Measurements from ENCODE around the gene CIRBP. TPM values are rescaled to one million over a fixed set of nuclear protein-coding genes. Genes with fewer than 3 reads are reported as not detected.

CIRBP gene
- total and polyA plus RNA-seq, 9 of the 15 experiments (the other 6 are each of a cell fraction or from before 2014, with no cell fraction given): 20.5 to 327 (median 176) TPM

DNA sequence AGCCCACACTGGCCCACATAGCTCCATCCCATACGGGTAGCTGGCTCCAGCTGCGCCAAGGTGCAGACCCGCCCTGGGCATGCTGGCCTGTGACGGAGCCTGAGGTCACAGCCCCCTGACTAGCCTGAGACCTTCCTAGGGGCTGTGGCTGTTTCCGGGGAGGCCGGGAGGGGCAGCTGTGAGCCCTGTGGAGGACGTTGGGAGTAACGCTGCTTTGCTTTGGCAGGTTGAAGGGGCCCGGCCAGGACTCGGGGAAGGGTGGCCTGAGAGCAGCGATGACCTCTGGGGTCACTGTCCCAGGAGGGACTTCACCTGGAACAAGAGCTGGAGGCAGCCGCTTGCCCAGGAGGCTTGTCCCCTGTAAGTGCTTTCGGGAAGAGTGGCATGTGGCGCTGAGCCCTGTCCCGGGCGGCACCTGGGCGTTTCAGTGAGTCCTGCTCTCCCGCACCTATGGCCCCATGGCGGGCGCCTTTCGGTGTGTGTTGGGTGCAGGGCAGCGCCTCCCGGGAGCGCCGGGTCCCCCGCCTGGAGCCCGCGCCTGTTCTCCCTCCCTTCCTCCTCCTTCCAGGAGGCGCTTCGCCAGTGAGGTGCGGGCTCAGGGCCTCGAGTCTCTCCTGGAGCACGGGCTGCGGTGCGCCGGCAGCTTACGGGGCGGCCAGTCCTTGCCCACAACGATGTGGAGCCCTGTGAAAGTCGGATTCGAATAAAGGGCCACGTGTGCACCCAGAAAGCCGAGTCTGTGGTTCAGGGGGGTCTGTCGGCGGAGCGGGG is 5.1 kb downstream of the CIRBP start:
- intact Hi-C loops (cut with micrococcal nuclease) (loop anchor here (10.0 kb wide), 1 partner anchor 171 kb away; no protein-coding TSS in a partner anchor), in situ Hi-C loops (cut with MboI) (no loop called here)
- no peak overlapping the region for H2AFZ ChIP-seq (ENCODE audit: low read depth, low read length)
- FAIRE-seq: peak; percentile 54
- H3K27ac ChIP-seq (ENCODE audit: extremely low read depth, low read depth, low read length): peak overlapping the region; percentile 92
- H3K4me3 ChIP-seq: peak overlapping the region; percentile 68
- H3K9ac ChIP-seq (ENCODE audit: insufficient read depth in 1 of 2, low read depth in 2 of 2, low read length in 2 of 2): peak overlapping the region; percentile 90 to 92
- no peaks in the 10 kb centered on the region for H3K9me1 ChIP-seq (ENCODE audit: control insufficient read depth, insufficient read depth, low read length)
- CTCF ChIA-PET (ENCODE audit: low intra/inter-chr PET ratio): interaction anchor here (0.6 kb wide), 1 partner anchor 97 kb away, joined by 3 read pairs; no protein-coding TSS in a partner anchor
- peak in 2 of 4 experiments; percentile 57 to 80 for DNase-seq (ENCODE audit: extremely low read depth in 1 of 4, low spot score in 3 of 4)
- no peaks in the 10 kb centered on the region for H3K27me3 ChIP-seq (ENCODE audit: control insufficient read depth in 2 of 2, insufficient read depth in 2 of 2, low read length in 2 of 2)
- TSS peak; percentile 72 for BruUV-seq (replicated peaks)
- WGBS (ENCODE audit: insufficient coverage, low coverage, missing lambda C conversion rate): 4% methylated on average over 42 of the region's 46 CpGs
- H3K4me1 ChIP-seq (replicated peaks in 1 of 2; ENCODE audit: control insufficient read depth in 2 of 2, insufficient read depth in 2 of 2, low read length in 2 of 2): peaks cover 57 to 92% of the 10 kb centered on the region in 2 experiments
- peak; percentile 46 for ATAC-seq
- POLR2A ChIA-PET: interaction anchor here (0.6 to 2.8 kb wide), 10 partner anchors 10 to 474 kb away, joined by 3 to 14 read pairs (median 3); no protein-coding TSS in a partner anchor
- H4K20me1 ChIP-seq (replicated peaks; ENCODE audit: control insufficient read depth, insufficient read depth, low read length): peaks cover 27% of the 10 kb centered on the region
- peaks cover 78% of the 10 kb centered on the region for H3K36me3 ChIP-seq (ENCODE audit: control insufficient read depth, insufficient read depth, low read length)
- H3K79me2 ChIP-seq (ENCODE audit: control insufficient read depth, insufficient read depth, low read length): peaks cover 77% of the 10 kb centered on the region
- peak overlapping the region; percentile 93 for H3K4me2 ChIP-seq (ENCODE audit: insufficient read depth, low read length)
- no peaks in the 10 kb centered on the region for H3K9me3 ChIP-seq (replicated peaks; ENCODE audit: control insufficient read depth, insufficient read depth, low read depth, low read length)
- TF ChIP-seq RBM14 (IDR thresholded peaks at IDR 0.05; ENCODE audit: borderline replicate concordance, insufficient read depth, low read depth, low read length) (peak; percentile 1; the same call in 1 of the 2 replicates), MCM3 (IDR thresholded peaks at IDR 0.05) (no peak), CBX3 (IDR thresholded peaks at IDR 0.05; ENCODE audit: borderline replicate concordance in 1 of 2, low read length in 2 of 2) (peak in 1 of 2 experiments; percentile 1; a peak in 1 of 3 replicates), ZNF146 (CRISPR knock-in tag; IDR thresholded peaks at IDR 0.05; ENCODE audit: unreplicated experiment) (no peak), ILF3 (IDR thresholded peaks at IDR 0.05; ENCODE audit: borderline replicate concordance) (0 out of 2 replicates have a peak, but pooled peaks have one; percentile 34), BRF1 (IDR thresholded peaks at IDR 0.05; ENCODE audit: borderline replicate concordance, extremely low read depth, insufficient read length) (no peak), MEF2A (IDR thresholded peaks at IDR 0.05; ENCODE audit: control insufficient read depth, low read depth, low read length) (no peak), MYC (IDR thresholded peaks at IDR 0.05; ENCODE audit: low read depth, low read length) (peak; percentile 11; the same call in 1 of the 2 replicates), MYC (CRISPR knock-in tag; IDR thresholded peaks at IDR 0.05; ENCODE audit: borderline replicate concordance, low read depth) (no peak), RBFOX2 (IDR thresholded peaks at IDR 0.05; ENCODE audit: low read depth, low read length) (peak; percentile 71), KAT7 (CRISPR knock-in tag; IDR thresholded peaks at IDR 0.05; ENCODE audit: borderline replicate concordance) (0 out of 2 replicates have a peak, but pooled peaks have one; percentile 79), TBP (optimal IDR thresholded peaks at IDR 0.05; ENCODE audit: low read depth, low read length) (peak; percentile 33), PHB2 (IDR thresholded peaks at IDR 0.05; ENCODE audit: low read depth) (no peak), NFE2L1 (tag; IDR thresholded peaks at IDR 0.05; ENCODE audit: borderline replicate concordance, low read depth) (no peak), ZNF263 (CRISPR knock-in tag; IDR thresholded peaks at IDR 0.05; ENCODE audit: borderline replicate concordance) (peak; percentile 82)
- TF ChIP-seq, protein P1, sequence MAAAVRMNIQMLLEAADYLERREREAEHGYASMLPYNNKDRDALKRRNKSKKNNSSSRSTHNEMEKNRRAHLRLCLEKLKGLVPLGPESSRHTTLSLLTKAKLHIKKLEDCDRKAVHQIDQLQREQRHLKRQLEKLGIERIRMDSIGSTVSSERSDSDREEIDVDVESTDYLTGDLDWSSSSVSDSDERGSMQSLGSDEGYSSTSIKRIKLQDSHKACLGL (CRISPR knock-in tag; IDR thresholded peaks at IDR 0.05; ENCODE audit: borderline replicate concordance, poor library complexity, severe bottlenecking): peak; percentile 15
- TF ChIP-seq, protein P2, sequence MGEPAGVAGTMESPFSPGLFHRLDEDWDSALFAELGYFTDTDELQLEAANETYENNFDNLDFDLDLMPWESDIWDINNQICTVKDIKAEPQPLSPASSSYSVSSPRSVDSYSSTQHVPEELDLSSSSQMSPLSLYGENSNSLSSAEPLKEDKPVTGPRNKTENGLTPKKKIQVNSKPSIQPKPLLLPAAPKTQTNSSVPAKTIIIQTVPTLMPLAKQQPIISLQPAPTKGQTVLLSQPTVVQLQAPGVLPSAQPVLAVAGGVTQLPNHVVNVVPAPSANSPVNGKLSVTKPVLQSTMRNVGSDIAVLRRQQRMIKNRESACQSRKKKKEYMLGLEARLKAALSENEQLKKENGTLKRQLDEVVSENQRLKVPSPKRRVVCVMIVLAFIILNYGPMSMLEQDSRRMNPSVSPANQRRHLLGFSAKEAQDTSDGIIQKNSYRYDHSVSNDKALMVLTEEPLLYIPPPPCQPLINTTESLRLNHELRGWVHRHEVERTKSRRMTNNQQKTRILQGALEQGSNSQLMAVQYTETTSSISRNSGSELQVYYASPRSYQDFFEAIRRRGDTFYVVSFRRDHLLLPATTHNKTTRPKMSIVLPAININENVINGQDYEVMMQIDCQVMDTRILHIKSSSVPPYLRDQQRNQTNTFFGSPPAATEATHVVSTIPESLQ (CRISPR knock-in tag; IDR thresholded peaks at IDR 0.05): no peak
- TF ChIP-seq, protein P3, sequence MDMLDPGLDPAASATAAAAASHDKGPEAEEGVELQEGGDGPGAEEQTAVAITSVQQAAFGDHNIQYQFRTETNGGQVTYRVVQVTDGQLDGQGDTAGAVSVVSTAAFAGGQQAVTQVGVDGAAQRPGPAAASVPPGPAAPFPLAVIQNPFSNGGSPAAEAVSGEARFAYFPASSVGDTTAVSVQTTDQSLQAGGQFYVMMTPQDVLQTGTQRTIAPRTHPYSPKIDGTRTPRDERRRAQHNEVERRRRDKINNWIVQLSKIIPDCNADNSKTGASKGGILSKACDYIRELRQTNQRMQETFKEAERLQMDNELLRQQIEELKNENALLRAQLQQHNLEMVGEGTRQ (CRISPR knock-in tag; IDR thresholded peaks at IDR 0.05): peak; percentile 15; the same call in 1 of the 2 replicates

Data from K562 (cell line).